ENCODE measurements around the gene PTRH1. TPM values are rescaled to one million over a fixed set of nuclear protein-coding genes. Genes with fewer than 3 reads are reported as not detected.

PTRH1 gene
- total RNA-seq, 1 experiment from 2014 or later, result 21.8 TPM

DNA sequence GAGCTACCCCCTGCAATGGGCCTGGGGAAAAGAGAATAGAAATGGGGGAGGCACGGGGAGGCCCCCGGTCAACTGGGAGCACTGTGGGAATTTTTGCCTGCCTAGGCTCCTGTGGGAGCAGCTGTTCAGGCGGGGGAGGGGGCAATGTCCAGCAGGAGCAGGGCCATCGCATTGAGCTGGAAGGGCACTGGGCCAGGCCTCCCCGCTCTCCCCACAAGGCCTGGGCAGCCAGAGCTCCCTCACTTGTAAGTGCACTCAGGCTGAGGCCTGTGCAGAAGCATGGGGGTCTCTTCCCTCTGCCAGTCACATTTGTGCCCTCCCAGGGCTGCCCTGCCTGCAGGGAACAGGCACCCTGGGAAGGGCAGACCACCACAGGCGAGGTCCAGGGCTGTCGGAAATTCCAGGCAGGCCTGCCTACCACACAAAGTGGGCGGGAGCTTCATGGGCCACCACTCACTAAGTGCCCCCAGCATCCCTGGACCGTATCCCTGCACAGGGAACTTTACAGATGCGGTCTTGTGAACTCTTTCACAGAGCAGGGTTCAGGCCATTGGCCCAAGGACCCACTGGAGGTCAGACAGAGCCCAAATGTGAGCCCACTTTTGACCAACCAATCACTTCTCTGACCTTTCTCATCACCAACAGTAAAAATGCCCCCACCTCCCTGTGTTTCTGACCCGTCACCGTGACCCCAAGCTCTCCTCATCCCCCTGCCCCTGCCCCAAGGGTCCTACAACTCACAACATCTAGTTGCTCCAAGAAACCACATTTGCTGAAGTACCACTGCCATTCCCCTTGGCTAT, 9.7 kb downstream of the PTRH1 start:
- BruUV-seq (replicated peaks), result no TSS peak
- Histone ChIP-seq H3K27ac (ENCODE audit: low read depth, low read length) (no peak overlapping the region), H3K9ac (ENCODE audit: low read length) (no peak overlapping the region), H3K27me3 (ENCODE audit: insufficient read depth, low read length) (no peaks in the 10 kb centered on the region), H3K36me3 (ENCODE audit: control insufficient read depth in 1 of 2, insufficient read depth in 2 of 2, low read length in 2 of 2) (no peaks in the 10 kb centered on the region), H3K9me2 (ENCODE audit: insufficient read depth) (no peaks in the 10 kb centered on the region), H3K4me2 (ENCODE audit: low read length) (no peak overlapping the region), H3K79me2 (ENCODE audit: insufficient read depth, low read length) (no peaks in the 10 kb centered on the region), H3K4me3 (replicated peaks in 1 of 2; ENCODE audit: low read depth in 1 of 2, low read length in 2 of 2) (no peak overlapping the region), H4K20me1 (ENCODE audit: insufficient read depth) (no peaks in the 10 kb centered on the region), H2AFZ (ENCODE audit: low read depth, low read length, poor library complexity, severe bottlenecking) (no peak overlapping the region), H3K4me1 (ENCODE audit: control insufficient read depth in 1 of 2, insufficient read depth in 2 of 2, low read length in 2 of 2) (peaks cover 17 to 34% of the 10 kb centered on the region in 2 experiments), H3K9me3 (ENCODE audit: control insufficient read depth in 1 of 2, insufficient read depth in 1 of 2, low read depth in 1 of 2, low read length in 2 of 2) (no peaks in the 10 kb centered on the region)
- ChIA-PET POLR2A (interaction anchor here (1.3 kb wide), 1 partner anchor 16 kb away, joined by 3 read pairs; no protein-coding TSS in a partner anchor), RAD21 (ENCODE audit: low non-redundant PET in 1 of 2, low total read pairs in 2 of 2, uncharacterized antibody in 2 of 2, unreplicated experiment in 2 of 2) (interaction anchor here in 1 of 2 experiments (1.2 kb wide), 1 partner anchor 29 kb away, joined by 3 read pairs; the partner anchor contains the start of gene TOR2A), CTCF (no interaction called here)
- intact Hi-C loops (cut with micrococcal nuclease), result no loop called here
- ATAC-seq, result no peak
- TF ChIP-seq FOSL1 (IDR thresholded peaks at IDR 0.05; ENCODE audit: low read depth) (no peak), YY1 (IDR thresholded peaks at IDR 0.05; ENCODE audit: extremely low read depth, insufficient replicate concordance, low read depth, low read length) (no peak), TCF7L2 (IDR thresholded peaks at IDR 0.05; ENCODE audit: borderline replicate concordance, extremely low read depth, insufficient read depth, insufficient read length) (no peak), SIN3A (IDR thresholded peaks at IDR 0.05; ENCODE audit: low read depth) (no peak), POLR2A (IDR thresholded peaks at IDR 0.05; ENCODE audit: borderline replicate concordance, extremely low read depth, insufficient read depth, insufficient read length) (no peak), JUND (IDR thresholded peaks at IDR 0.05) (no peak), RAD21 (IDR thresholded peaks at IDR 0.05; ENCODE audit: low read depth) (no peak), ZNF274 (IDR thresholded peaks at IDR 0.05; ENCODE audit: low read depth, low read length) (no peak), CBX3 (IDR thresholded peaks at IDR 0.05; ENCODE audit: low read depth) (no peak), SRF (IDR thresholded peaks at IDR 0.05; ENCODE audit: low read depth) (no peak), EZH2phosphoT487 (IDR thresholded peaks at IDR 0.05; ENCODE audit: borderline replicate concordance) (no peak)
- TF ChIP-seq, protein P1, sequence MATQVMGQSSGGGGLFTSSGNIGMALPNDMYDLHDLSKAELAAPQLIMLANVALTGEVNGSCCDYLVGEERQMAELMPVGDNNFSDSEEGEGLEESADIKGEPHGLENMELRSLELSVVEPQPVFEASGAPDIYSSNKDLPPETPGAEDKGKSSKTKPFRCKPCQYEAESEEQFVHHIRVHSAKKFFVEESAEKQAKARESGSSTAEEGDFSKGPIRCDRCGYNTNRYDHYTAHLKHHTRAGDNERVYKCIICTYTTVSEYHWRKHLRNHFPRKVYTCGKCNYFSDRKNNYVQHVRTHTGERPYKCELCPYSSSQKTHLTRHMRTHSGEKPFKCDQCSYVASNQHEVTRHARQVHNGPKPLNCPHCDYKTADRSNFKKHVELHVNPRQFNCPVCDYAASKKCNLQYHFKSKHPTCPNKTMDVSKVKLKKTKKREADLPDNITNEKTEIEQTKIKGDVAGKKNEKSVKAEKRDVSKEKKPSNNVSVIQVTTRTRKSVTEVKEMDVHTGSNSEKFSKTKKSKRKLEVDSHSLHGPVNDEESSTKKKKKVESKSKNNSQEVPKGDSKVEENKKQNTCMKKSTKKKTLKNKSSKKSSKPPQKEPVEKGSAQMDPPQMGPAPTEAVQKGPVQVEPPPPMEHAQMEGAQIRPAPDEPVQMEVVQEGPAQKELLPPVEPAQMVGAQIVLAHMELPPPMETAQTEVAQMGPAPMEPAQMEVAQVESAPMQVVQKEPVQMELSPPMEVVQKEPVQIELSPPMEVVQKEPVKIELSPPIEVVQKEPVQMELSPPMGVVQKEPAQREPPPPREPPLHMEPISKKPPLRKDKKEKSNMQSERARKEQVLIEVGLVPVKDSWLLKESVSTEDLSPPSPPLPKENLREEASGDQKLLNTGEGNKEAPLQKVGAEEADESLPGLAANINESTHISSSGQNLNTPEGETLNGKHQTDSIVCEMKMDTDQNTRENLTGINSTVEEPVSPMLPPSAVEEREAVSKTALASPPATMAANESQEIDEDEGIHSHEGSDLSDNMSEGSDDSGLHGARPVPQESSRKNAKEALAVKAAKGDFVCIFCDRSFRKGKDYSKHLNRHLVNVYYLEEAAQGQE (IDR thresholded peaks at IDR 0.05; ENCODE audit: low read depth), result no peak
- DNase-seq (ENCODE audit: low read depth, low spot score), result no peak
